GM15510 (cell line): ENCODE results near the gene IGFBP2.

Experiments used
- POLR2A ChIP-seq: IDR thresholded peaks from 3 replicates; pipeline ENCODE4 v1.6.1; 2011; ENCODE audit warnings: borderline replicate concordance; ENCODE audit not compliant: insufficient read length; ENCODE audit errors: extremely low read depth

The IGFBP2 gene

DNA sequence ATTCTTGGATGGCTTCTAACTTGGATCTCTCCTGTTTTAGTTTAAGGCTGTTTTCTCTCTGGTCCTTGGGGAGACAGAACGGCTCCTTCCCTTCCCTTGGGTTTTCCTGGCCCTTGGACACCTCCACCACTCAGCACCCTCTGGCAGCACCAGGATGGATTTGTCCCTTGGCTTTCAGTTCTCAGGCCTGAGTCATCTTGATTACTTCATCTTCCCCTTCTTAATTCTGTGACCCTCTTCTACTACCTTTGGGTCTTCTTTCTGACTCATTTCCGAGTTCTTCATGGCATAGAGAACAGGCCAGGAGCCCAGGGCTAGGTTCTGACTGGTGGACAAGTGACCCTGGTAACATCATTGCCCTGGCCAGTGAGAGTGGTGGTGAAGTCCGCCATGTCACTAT lies 14.9 kb downstream of the IGFBP2 start:
- no peak for TF ChIP-seq POLR2A

DNA sequence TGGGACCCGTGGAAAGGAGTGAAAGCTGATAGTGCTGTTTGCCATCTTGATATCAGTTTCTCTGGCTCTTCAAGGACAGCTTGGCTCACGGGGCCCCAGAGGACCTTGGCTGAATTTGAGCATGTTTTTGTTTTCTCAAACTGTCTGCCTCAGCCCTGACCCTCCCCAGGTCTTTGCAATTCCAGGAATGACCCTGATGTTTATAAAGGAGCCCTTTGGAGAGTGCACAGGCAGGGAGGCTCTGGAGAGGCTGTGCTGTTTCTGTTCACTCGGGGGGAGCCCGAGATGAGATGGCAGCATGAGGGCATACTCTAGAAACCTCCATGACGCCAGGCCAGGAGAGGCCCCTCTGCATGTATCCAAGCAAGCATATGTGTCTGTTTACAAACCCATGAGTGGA lies 16.4 kb downstream of the IGFBP2 start:
- no peak for TF ChIP-seq POLR2A

DNA sequence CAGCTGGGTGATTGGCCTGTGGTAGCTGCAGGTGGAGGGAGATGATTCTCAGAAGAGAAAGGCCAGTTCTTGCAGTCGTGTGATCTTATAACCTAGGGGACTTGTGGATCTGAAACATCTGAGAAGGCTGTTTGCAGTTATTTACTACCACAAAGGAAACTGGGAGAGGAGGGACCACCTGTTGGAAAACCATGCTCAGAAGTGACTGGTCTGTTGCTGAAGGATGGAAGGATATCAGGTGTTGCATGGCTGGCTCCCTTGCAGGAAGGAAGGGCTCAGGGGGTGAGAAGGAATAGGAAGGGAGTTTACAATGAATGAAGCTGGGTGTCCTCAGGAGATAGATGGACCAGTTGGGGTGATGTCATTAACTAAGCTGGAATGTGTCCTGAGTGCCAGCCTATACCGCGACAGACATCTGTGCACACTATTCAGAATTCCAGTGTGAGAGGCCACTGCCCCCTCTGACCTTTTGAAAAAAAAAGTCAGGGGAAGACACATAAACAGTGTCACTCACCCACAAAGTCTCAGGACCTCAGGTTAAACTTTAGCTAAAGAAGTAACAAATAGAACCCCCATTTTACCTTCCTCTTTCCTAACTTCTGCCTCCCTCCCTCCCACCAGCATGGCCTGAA lies 17.5 kb downstream of the IGFBP2 start:
- no peak for TF ChIP-seq POLR2A

DNA sequence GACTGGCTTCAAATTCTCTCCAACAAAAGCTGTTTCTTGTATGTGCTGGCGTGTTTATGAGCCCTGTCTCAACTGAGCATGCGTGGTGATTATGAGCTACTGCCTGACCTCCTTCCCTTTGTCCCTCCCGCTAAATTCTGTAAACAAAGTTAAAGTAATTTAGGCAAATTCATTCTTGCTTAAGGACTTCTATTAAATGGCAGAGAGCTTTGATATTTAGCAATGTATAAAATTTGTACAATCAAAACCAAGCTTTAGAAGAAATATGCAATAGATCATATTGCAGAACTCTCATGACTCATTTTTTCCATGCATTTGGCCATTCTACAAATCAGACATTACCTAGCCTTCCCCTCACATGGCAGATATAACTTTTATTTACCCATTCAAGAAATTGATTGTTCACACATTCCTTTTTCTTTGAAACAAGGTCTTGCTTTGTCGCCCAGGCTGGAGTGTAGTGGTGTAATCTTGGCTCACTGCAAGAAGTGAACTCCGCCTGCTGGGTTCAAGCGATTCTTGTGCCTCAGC lies 18.2 kb downstream of the IGFBP2 start:
- no peak for TF ChIP-seq POLR2A

DNA sequence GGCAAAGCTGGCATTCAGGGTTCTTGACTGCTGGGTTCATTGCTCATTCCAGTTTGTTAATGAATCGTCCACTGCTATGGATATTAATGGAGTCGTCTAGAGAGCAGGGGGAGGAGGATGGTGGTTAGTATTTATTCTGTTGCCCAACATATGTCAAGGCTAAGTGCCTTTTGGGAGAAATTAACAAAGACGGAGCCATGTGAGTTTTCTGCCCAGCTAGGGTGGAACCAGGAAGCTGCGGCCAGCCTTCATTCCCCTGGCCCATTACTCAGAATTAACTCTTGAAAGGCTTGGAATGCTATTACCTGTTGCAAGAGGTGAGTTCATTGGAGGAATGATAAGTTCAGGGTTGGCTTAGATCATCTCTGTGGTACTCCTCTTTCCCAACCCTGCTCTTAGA lies 19.3 kb downstream of the IGFBP2 start:
- TF ChIP-seq POLR2A = no peak

DNA sequence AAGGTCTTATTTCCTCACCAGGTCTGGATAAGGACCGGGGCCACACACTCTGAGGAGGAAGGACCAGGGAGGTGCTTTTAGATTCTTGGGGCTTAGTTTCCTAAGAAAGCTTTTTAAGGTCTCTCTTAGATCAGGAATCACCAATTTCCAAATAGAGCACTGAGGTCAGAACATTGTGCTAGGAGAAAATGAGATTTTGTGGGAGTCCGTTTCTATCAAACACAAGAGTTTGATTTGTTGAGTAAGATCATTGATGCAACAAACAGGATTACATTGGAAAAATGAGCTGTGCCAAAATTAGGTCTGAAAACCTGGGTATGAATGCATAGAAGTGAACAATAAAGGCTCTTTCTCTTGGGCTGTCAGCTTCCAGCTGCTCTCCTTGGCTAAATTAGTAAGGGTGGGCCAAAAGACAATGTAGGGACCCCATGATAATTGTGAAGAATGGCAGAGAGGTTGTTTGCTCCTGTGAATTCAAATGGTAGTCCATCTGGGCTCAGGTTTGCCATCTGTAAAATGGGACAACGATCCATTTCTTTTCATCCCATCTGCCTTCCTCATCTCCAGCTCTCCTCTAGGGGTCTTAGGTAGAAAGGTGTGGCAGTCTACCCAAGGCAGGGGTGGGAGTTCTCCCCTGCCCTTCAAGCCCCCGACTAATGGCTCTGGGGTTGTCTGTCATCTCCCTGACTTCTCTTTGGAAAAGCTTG lies 20.0 kb downstream of the IGFBP2 start:
- TF ChIP-seq POLR2A = no peak

DNA sequence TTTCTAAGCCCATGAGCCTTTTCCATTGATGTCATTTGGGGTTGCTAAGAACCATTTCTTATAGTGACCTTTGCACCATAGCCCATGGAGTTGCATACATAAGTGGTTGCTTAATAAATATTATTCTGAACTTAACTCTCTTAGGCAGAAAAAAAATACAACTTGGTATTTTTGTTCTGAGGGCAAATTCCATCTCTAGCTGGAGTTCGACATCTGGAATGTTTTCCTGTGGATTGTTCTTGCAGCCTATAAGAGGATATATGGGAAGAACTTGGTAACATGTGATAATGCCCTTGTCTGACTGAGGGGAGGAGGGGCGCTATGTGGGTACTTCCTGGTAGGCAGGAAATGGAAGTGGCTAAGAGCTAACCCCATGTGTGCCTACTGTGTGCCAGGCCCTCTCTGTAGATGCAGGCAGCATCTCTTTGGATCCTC lies 20.7 kb downstream of the IGFBP2 start:
- TF ChIP-seq POLR2A = no peak

DNA sequence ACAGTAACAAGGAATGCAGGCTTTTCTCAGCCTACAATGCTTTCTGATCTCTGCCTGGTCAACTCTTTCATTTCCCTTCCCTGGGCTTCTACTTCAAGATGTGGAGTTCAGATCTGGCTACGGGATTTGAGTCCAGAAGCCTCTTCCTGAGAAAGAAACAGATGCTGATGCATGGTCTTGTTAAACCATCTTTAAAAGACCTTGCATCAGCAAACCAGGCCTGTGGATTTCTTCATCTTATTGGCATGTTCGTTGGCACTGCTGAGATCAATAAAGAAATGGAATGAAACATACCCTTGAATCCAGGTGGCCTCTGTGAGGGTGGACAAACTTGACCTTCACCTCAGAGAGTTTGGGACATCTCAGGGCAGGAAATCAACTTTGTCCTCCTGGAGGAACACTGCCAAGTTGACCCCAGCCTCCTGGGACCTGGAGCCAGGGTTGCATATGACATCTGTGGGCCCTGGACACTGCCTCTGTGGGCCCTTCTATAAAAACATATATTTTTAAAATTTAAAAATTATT lies 21.4 kb downstream of the IGFBP2 start:
- no peak for TF ChIP-seq POLR2A

DNA sequence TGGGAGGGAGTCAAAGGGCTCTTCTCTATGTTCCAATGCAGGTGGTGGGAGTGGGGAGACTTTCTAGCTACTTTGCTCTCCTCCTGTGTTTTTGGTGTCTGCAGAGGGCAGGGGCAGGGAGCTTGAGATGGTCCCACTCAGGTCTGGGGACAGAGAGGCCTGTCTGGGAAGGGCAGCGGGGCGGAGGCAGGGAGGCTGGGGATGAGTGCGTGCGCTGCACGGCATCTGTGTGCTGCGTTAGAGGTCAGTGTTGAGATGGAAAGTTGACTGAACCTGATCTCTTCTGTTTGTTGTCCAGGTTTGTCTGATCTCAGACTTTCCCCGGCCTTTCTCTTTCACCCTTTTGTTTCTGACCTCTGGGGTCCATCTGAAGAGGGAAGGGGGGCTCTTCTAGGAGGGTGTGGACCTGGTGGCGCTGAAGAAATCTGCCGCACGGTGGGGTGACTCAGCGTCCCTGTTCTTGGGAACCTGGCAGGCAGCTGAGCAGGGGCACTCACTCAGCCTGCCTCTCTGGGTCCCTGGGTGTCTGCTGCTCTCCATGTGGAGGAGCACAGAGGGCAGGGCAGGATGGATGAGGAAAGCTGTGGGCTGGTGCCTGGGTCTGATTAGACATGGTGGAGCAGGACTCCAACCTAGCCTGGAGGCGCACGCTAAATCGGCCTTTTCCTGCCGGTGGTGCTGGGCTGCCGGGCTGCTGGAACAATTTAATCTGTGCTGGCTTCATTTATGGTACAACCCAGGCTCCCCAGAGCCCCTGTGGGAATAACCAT lies 24.1 kb downstream of the IGFBP2 start:
- TF ChIP-seq POLR2A = no peak

DNA sequence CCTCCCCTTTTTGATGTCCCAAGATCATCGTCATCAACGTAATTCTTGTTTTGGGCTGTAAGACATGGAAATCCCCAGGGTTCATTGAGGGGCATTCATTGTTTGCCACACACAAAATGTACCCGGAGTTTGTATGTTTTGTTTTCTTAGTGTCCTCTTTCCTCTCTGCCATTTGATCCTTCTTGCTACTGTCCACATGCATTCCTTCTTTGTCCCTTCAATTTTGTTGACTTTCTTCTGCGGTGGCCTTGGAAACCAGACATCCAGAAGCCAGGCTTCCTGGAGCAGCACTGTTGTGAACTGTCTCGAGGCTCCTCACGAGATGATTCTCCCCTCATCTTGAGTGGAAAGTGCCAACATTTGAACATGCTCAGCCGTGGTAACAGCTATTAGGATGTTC lies 24.8 kb downstream of the IGFBP2 start:
- no peak for TF ChIP-seq POLR2A

DNA sequence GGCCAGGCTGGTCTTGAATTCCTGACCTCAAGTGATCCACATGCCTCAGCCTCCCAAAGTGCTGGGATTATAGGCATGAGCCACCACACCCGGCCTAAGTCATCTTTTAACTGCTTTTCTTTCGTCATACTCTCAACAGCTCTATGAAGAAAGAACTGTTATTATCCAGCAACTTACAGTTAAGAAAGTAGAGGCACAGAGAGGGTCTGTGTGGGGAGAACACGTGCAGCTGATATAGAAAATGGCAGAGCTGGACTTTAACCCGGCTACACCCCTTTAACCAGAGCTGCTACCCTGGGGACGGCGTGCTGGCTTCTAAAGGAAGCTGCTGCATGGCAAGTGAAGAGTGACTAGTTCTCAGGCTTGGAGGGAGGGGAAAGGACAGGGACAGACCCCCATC lies 25.5 kb downstream of the IGFBP2 start:
- TF ChIP-seq POLR2A = no peak

DNA sequence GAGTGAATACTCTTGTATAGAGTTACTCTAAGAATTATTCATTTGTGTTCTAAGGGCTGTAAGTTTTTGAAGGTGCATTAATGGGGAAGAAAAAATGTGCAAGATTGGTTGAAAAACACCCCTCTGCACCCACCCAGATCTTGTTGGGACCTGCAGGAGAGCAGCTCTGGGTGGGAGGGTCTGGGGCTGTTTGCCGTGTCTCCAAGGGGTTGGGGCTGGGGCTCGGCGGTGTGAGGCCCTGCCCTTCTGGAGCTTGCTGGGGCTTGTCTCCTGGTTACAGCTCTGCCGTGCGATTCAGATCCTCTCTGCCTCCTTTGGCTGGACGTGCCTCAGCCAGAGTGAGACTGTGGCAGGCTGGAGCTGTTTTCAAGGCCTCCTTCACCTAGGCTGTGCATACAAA lies 26.1 kb downstream of the IGFBP2 start:
- no peak for TF ChIP-seq POLR2A

DNA sequence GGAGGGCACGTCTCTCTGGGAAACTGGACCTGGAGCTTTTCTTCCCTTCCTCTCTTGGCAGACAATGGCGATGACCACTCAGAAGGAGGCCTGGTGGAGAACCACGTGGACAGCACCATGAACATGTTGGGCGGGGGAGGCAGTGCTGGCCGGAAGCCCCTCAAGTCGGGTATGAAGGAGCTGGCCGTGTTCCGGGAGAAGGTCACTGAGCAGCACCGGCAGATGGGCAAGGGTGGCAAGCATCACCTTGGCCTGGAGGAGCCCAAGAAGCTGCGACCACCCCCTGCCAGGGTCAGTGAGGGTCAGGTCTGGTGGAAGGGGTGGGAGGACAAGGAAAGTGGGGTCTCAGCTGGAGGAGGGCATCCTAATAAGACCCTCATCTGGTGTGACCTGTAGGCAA lies 27.3 kb downstream of the IGFBP2 start:
- TF ChIP-seq POLR2A = no peak

DNA sequence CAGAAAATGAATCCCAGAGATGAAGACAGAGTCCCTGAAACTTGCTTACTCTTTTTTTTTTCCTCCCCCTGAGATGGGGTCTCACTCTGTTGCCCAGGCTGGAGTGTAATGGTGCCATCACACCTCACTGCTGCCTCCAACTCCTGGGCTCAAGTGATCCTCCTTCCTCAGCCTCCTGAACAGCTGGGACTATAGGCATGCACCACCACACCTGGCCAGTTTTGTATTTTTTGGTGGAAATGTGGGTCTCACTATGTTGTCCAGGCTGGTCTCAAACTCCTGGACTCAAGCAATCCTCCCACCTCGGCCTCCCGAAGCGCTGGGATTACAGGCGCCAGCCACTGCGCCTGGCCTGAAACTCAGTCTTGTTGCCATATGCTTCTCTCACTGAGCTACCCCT lies 27.8 kb downstream of the IGFBP2 start:
- TF ChIP-seq POLR2A = no peak

DNA sequence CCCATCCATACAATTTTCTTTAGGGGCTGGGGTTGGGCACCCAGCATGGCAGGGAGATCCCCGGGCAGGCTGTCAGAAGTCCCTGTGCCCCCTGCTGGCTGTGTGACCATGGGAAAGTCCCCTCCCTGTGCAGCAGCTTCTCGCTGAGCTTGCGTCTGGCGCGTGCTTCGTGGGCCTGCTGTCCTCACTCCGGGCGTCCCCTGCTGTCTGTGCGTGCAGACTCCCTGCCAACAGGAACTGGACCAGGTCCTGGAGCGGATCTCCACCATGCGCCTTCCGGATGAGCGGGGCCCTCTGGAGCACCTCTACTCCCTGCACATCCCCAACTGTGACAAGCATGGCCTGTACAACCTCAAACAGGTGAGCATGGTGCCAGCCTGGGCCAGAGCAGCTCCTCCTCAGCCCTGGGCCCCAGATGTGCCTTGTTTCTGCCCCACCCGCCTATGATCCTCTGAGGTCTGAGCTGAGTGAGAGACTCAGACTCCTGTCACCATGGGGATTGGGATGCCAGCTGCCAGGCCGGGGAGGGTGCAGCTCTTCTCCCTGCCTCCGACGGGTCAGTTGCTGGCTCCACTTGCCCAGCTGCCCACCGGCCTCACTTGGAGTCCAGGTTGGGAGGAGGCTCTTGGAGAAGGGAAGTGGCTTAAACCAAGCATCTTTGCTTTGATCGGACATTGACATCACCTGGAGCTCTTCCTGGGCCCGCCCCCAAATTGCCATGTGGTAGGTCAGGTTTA lies 28.6 kb downstream of the IGFBP2 start:
- TF ChIP-seq POLR2A = no peak

DNA sequence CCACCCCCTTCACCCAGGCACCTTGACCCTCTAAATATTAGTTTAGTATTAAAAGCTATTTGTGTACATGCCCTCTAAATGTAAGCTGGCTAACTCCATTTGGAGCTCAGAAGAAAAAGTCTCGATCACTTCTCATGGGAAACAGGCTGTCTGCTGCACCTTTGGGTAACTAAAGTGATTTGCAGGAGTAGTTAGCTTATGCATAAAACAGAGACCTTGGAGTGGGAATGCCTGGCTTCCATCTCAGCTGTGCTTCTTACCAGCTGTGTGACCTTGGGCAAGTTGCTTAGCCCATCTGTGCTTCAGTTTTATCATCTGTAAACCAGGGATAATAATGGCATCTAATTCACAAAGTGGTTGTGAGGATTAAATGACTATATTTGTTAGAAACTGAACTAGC lies 29.9 kb downstream of the IGFBP2 start:
- no peak for TF ChIP-seq POLR2A

DNA sequence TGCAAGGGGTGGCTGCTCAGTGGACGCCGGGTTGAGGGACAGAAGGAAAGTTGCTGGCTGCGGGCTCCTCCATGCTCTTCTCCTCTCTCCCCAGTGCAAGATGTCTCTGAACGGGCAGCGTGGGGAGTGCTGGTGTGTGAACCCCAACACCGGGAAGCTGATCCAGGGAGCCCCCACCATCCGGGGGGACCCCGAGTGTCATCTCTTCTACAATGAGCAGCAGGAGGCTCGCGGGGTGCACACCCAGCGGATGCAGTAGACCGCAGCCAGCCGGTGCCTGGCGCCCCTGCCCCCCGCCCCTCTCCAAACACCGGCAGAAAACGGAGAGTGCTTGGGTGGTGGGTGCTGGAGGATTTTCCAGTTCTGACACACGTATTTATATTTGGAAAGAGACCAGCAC lies 30.6 kb downstream of the IGFBP2 start:
- no peak for TF ChIP-seq POLR2A
